Fibroblast of mammary gland (primary cell): ENCODE measurements around the gene PCK1.

Experiments used
- DNase-seq: peaks from one replicate; pipeline ENCODE4 v3.0.0-alpha.2; 2010; ENCODE audit warnings: low read depth
- H3K4me3 ChIP-seq: 2 replicates; pipeline ENCODE4 v1.5.1; 2011; ENCODE audit warnings: low read depth, mild to moderate bottlenecking, low read length, moderate library complexity; ENCODE audit not compliant: control insufficient read depth
- CTCF ChIP-seq: conservative IDR thresholded peaks from 2 replicates; pipeline ENCODE4 v1.5.1; 2011; ENCODE audit warnings: low read depth, low read length, inconsistent platforms; ENCODE audit not compliant: control insufficient read depth, insufficient read depth

The PCK1 gene

GRCh38 chr20:57594092-57594951, 33.4 kb downstream of the PCK1 start:
- H3K4me3 ChIP-seq: no peak overlapping the region
- peak; percentile 61 for TF ChIP-seq CTCF
- DNase-seq: peak; percentile 21

- no peak for DNase-seq
- no peak for TF ChIP-seq CTCF
- no peak overlapping the region for H3K4me3 ChIP-seq
Measured at GRCh38 chr20:57595041-57596030, 34.4 kb downstream of the PCK1 start.

- TF ChIP-seq CTCF: no peak
- no peak for DNase-seq
- H3K4me3 ChIP-seq: no peak overlapping the region
Measured at GRCh38 chr20:57596358-57596757, 35.4 kb downstream of the PCK1 start.

- H3K4me3 ChIP-seq: no peak overlapping the region
- peak; percentile 41 for TF ChIP-seq CTCF
- peak; percentile 27 for DNase-seq
Measured at GRCh38 chr20:57596998-57597939, 36.4 kb downstream of the PCK1 start.

- TF ChIP-seq CTCF: no peak
- DNase-seq: no peak
- no peak overlapping the region for H3K4me3 ChIP-seq
Measured at GRCh38 chr20:57598060-57598459, 37.1 kb downstream of the PCK1 start.

GRCh38 chr20:57598491-57598890, 37.6 kb downstream of the PCK1 start:
- TF ChIP-seq CTCF: no peak
- no peak overlapping the region for H3K4me3 ChIP-seq
- DNase-seq: no peak
